GM12878 (cell line): ENCODE results near the gene SETD9. TPM values are rescaled to one million over a fixed set of nuclear protein-coding genes. Genes with fewer than 3 reads are reported as not detected.

Source experiments
- ATF2 ChIP-seq: IDR thresholded peaks from 2 replicates; pipeline ENCODE4 v1.6.1; 2012; ENCODE audit warnings: low read length, inconsistent platforms
- CBX5 ChIP-seq: sonication (generic); IDR thresholded peaks from 2 replicates; pipeline ENCODE4 v1.6.1; 2016; ENCODE audit warnings: low read depth, moderate library complexity, mild to moderate bottlenecking, inconsistent platforms
- FOXM1 ChIP-seq: IDR thresholded peaks from 2 replicates; pipeline ENCODE4 v1.6.1; 2012; ENCODE audit warnings: low read depth, mild to moderate bottlenecking, inconsistent platforms, low read length, moderate library complexity
- GABPA ChIP-seq: IDR thresholded peaks from 2 replicates; pipeline ENCODE4 v1.6.1; 2014; ENCODE audit warnings: antibody characterized with exemption, low read depth, mild to moderate bottlenecking, inconsistent platforms
- HDAC6 ChIP-seq: fragments of 200-600 bp; sonication (generic); IDR thresholded peaks from one replicate; pipeline ENCODE4 v1.8.0; 2017; ENCODE audit warnings: antibody characterized with exemption; ENCODE audit not compliant: unreplicated experiment
- MLLT1 ChIP-seq: fragments of 450-650 bp; IDR thresholded peaks from 2 replicates; pipeline ENCODE4 v1.6.1; 2016; ENCODE audit warnings: mild to moderate bottlenecking
- MXI1 ChIP-seq: fragments of 150-350 bp; IDR thresholded peaks from 2 replicates; pipeline ENCODE4 v1.6.1; 2011; ENCODE audit warnings: low read depth, mild to moderate bottlenecking, inconsistent platforms, low read length, improper control_type of control experiment
- NBN ChIP-seq: fragments of 450-650 bp; IDR thresholded peaks from 2 replicates; pipeline ENCODE4 v1.6.1; 2016
- NFYA ChIP-seq: IDR thresholded peaks from 2 replicates; pipeline ENCODE4 v1.6.1; 2011; ENCODE audit warnings: low read depth, mild to moderate bottlenecking, low read length, improper control_type of control experiment, borderline replicate concordance
- NR2C2 ChIP-seq: IDR thresholded peaks from 2 replicates; pipeline ENCODE4 v1.6.1; 2011; ENCODE audit warnings: borderline replicate concordance, low read depth; ENCODE audit not compliant: control insufficient read depth, insufficient read length
- POLR2A ChIP-seq: IDR thresholded peaks from 2 replicates; pipeline ENCODE4 v1.6.1; 2011; ENCODE audit warnings: low read depth, mild to moderate bottlenecking, low read length
- SMAD5 ChIP-seq: IDR thresholded peaks from 2 replicates; pipeline ENCODE4 v1.6.1; 2016; ENCODE audit warnings: antibody characterized with exemption, low read depth
- SUPT20H ChIP-seq: IDR thresholded peaks from 2 replicates; pipeline ENCODE4 v1.6.1; 2011; ENCODE audit warnings: low read depth, mild to moderate bottlenecking, low read length, moderate library complexity, borderline replicate concordance; ENCODE audit not compliant: control insufficient read depth
- TCF3 ChIP-seq: IDR thresholded peaks from 2 replicates; pipeline ENCODE4 v1.6.1; 2012; ENCODE audit warnings: low read depth, mild to moderate bottlenecking, low read length, borderline replicate concordance; ENCODE audit not compliant: insufficient read depth
- TCF7 ChIP-seq: IDR thresholded peaks from 2 replicates; pipeline ENCODE4 v1.6.1; 2014; ENCODE audit warnings: antibody characterized with exemption, borderline replicate concordance
- YBX1 ChIP-seq: fragments of 450-650 bp; IDR thresholded peaks from 2 replicates; pipeline ENCODE4 v1.6.1; 2016; ENCODE audit warnings: antibody characterized with exemption
- ZBED1 ChIP-seq: IDR thresholded peaks from 2 replicates; pipeline ENCODE4 v1.6.1; 2016; ENCODE audit warnings: borderline replicate concordance
- ZNF207 ChIP-seq: fragments of 450-650 bp; IDR thresholded peaks from 2 replicates; pipeline ENCODE4 v1.6.1; 2014; ENCODE audit warnings: antibody characterized with exemption, mild to moderate bottlenecking, borderline replicate concordance
- ZNF217 ChIP-seq: fragments of 450-650 bp; IDR thresholded peaks from 2 replicates; pipeline ENCODE4 v1.6.1; 2017; ENCODE audit warnings: antibody characterized with exemption, mild to moderate bottlenecking
- ZNF384 ChIP-seq: IDR thresholded peaks from 2 replicates; pipeline ENCODE4 v1.6.1; 2012; ENCODE audit warnings: low read depth, mild to moderate bottlenecking, low read length, improper control_type of control experiment, borderline replicate concordance
- polyA plus RNA-seq, 11 experiments: library from polyadenylated mRNA; depleted of rRNA in 4 of 11; unstranded in 6 of 11; stranded (reverse) in 5 of 11; fragments of >200 nt; fragmentation: Nextera tagmentation in 4 of 11; fragmentation: Illumina TruSeq in 1 of 11; extraction: Ambion mirVana in 4 of 11; extraction: Trizol in 1 of 11; gene quantifications; 1 replicate in 1 of 11; 2 replicates in 10 of 11; pipeline versions ENCODE4 v1.2.1 to v1.2.3, GENCODE V29; 2011 to 2016; ENCODE audit warnings: inconsistent platforms in 2 of 11, missing spikeins in 2 of 11, low read depth in 1 of 11
- total RNA-seq, 4 experiments: library from RNA; depleted of rRNA in 3 of 4; stranded (reverse); fragments of >200 nt in 3 of 4; fragmentation: Illumina TruSeq in 1 of 4; extraction: Trizol in 1 of 4; gene quantifications; 2 replicates each; pipeline versions ENCODE4 v1.2.1 to v1.2.3, GENCODE V29; 2013 to 2021
- TF ChIP-seq, protein P1 (sequence below): fragments of 450-650 bp; IDR thresholded peaks from 2 replicates; pipeline ENCODE4 v1.6.1; 2017; ENCODE audit warnings: mild to moderate bottlenecking, moderate library complexity
- TF ChIP-seq, protein P2 (sequence below): fragments of 450-650 bp; IDR thresholded peaks from 2 replicates; pipeline ENCODE4 v1.6.1; 2017; ENCODE audit warnings: mild to moderate bottlenecking

Gene SETD9
- total and polyA plus RNA-seq, 10 of the 15 experiments (the other 5 are each of a cell fraction or from before 2014, with no cell fraction given): 8.7 to 17.8 (median 12.6) TPM

DNA sequence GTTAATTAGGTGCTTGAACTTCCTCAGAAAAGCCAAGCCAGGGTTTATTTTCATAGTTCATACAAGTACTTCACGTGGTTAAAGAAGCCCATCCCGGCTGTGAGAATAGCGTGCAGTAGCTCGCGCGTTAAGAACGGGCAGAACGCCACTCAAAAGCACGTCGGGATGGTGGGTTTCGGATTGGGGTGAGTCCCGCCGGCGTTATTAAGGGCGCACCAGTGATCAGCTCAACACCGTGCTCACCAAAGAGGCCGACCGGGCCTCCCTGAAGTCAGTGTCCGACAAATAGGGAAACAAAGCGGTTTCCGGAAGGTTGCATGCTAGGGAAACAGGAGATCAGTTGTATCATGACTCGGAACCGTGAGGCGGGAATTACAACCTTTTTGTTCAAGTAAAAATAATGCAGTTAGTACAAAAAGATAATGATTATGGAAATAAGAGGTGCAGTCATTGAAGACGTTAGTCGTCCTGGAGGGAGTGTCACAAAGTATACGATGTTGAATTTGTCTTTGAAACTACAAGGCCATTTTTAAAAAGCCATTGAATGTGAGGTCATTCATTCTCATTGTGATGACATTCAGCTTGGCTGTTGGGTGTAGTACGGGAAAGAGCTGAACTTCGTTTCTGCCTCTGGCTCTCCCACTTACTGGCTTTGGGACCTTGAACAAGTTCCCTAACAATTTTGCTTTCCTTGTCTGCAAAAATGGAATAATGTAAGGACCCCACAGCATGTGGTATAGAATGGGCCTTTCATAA, 992 bp downstream of the SETD9 start (continued):
- TF ChIP-seq MXI1 (peak; percentile 61; the same call in 1 of the 2 replicates), TCF7 (no peak), ZNF384 (no peak), HDAC6 (no peak), CBX5 (no peak), MLLT1 (peak; percentile 52; the same call in 1 of the 2 replicates), YBX1 (no peak), ZNF217 (no peak), NFYA (no peak), SMAD5 (0 out of 2 replicates have a peak, but pooled peaks have one; percentile 4), FOXM1 (peak; percentile 58; the same call in 1 of the 2 replicates), ZBED1 (peak; percentile 38; the same call in 1 of the 2 replicates), NR2C2 (no peak), GABPA (peak; percentile 45; the same call in 1 of the 2 replicates), TCF3 (no peak), POLR2A (peak; percentile 56; the same call in 1 of the 2 replicates), ATF2 (0 out of 2 replicates have a peak, but pooled peaks have one; percentile 45), NBN (peak; percentile 24; the same call in 1 of the 2 replicates), SUPT20H (no peak), ZNF207 (peak; percentile 48; the same call in 1 of the 2 replicates)
- TF ChIP-seq, protein P1, sequence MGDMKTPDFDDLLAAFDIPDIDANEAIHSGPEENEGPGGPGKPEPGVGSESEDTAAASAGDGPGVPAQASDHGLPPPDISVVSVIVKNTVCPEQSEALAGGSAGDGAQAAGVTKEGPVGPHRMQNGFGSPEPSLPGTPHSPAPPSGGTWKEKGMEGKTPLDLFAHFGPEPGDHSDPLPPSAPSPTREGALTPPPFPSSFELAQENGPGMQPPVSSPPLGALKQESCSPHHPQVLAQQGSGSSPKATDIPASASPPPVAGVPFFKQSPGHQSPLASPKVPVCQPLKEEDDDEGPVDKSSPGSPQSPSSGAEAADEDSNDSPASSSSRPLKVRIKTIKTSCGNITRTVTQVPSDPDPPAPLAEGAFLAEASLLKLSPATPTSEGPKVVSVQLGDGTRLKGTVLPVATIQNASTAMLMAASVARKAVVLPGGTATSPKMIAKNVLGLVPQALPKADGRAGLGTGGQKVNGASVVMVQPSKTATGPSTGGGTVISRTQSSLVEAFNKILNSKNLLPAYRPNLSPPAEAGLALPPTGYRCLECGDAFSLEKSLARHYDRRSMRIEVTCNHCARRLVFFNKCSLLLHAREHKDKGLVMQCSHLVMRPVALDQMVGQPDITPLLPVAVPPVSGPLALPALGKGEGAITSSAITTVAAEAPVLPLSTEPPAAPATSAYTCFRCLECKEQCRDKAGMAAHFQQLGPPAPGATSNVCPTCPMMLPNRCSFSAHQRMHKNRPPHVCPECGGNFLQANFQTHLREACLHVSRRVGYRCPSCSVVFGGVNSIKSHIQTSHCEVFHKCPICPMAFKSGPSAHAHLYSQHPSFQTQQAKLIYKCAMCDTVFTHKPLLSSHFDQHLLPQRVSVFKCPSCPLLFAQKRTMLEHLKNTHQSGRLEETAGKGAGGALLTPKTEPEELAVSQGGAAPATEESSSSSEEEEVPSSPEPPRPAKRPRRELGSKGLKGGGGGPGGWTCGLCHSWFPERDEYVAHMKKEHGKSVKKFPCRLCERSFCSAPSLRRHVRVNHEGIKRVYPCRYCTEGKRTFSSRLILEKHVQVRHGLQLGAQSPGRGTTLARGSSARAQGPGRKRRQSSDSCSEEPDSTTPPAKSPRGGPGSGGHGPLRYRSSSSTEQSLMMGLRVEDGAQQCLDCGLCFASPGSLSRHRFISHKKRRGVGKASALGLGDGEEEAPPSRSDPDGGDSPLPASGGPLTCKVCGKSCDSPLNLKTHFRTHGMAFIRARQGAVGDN: peak; percentile 27
- TF ChIP-seq, protein P2, sequence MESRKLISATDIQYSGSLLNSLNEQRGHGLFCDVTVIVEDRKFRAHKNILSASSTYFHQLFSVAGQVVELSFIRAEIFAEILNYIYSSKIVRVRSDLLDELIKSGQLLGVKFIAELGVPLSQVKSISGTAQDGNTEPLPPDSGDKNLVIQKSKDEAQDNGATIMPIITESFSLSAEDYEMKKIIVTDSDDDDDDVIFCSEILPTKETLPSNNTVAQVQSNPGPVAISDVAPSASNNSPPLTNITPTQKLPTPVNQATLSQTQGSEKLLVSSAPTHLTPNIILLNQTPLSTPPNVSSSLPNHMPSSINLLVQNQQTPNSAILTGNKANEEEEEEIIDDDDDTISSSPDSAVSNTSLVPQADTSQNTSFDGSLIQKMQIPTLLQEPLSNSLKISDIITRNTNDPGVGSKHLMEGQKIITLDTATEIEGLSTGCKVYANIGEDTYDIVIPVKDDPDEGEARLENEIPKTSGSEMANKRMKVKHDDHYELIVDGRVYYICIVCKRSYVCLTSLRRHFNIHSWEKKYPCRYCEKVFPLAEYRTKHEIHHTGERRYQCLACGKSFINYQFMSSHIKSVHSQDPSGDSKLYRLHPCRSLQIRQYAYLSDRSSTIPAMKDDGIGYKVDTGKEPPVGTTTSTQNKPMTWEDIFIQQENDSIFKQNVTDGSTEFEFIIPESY: no peak
